Large intestine (tissue), 3 donors: ENCODE results near the gene CATSPERD. TPM values are rescaled to one million over a fixed set of nuclear protein-coding genes. Genes with fewer than 3 reads are reported as not detected.
A peak's percentile ranks its signal among the peaks of the same experiment; 100 is the strongest.

ENCODE experiments used
- DNase-seq, 2 donors: peaks; one replicate each; pipeline versions ENCODE4 v3.0.0 to v3.0.0-alpha.2; 2013
- H3K27ac ChIP-seq: one replicate; pipeline ENCODE4 v1.5.1; 2013; ENCODE audit warnings: low read length
- H3K27me3 ChIP-seq: 2 replicates; pipeline ENCODE4 v1.6.1; 2013; ENCODE audit warnings: low read length; ENCODE audit not compliant: control insufficient read depth, insufficient read depth
- H3K36me3 ChIP-seq: 2 replicates; pipeline ENCODE4 v1.6.1; 2013; ENCODE audit warnings: low read length; ENCODE audit not compliant: control insufficient read depth, insufficient read depth
- H3K4me1 ChIP-seq: one replicate; pipeline ENCODE4 v1.6.1; 2013; ENCODE audit warnings: low read length; ENCODE audit not compliant: control insufficient read depth, insufficient read depth
- H3K4me3 ChIP-seq: one replicate; pipeline ENCODE4 v1.5.1; 2013; ENCODE audit warnings: low read length
- H3K9me3 ChIP-seq: one replicate; pipeline ENCODE4 v1.6.1; 2013; ENCODE audit warnings: mild to moderate bottlenecking, low read depth, low read length, moderate library complexity; ENCODE audit not compliant: control insufficient read depth
- WGBS: methylation state at CpG from one replicate; pipeline ENCODE4 v1.1.5; 2013; ENCODE audit warnings: low lambda C conversion rate; ENCODE audit not compliant: insufficient coverage; 5-methylcytosine and 5-hydroxymethylcytosine counted together
- polyA plus RNA-seq: library from polyadenylated mRNA; unstranded; fragments of 120-200 nt; gene quantifications from one replicate; pipeline ENCODE4 v1.2.1, GENCODE V29; 2013

Gene CATSPERD
- polyA plus RNA-seq, 1 donor: not detected

DNA sequence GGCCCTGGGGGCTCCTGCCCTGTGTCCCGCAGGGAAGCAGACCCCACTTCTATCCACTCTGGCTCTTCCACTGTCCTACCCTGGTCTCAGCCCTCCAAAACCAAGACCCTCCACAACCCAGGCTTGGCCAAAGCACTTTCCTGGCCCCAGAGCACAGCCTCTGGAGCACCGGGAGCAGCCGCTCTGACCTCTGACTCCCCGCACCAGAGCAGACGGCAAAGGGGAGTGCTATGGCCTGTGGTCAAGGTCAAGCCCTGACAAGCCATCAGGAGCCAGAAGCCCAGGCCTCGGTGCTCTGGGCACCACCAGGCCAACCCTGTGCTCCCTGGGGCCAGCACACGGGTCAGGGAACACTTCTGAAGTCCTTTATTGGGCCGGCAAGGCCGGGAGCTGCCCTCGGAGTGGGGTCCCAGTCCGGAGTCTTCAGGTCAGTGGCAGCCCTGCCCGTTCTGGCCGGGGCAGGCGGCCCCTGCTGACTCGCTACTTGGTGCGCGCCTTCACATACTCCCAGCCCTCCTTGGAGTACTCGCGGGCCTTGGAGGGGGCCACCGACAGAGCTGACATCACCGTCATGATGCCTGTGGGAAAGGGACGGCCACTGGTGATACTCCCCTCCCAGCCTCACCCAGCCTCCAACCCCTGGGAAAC is 42.2 kb upstream of the CATSPERD start:
- no peaks in the 10 kb centered on the region for H3K9me3 ChIP-seq
- WGBS: no CpG with 5 or more reads among the region's 22 CpGs
- peaks cover 9% of the 10 kb centered on the region for H3K4me1 ChIP-seq
- H3K27me3 ChIP-seq: no peaks in the 10 kb centered on the region
- H3K36me3 ChIP-seq: peaks cover 5% of the 10 kb centered on the region
- no peak for DNase-seq
- H3K4me3 ChIP-seq: no peak overlapping the region
- no peak overlapping the region for H3K27ac ChIP-seq

DNA sequence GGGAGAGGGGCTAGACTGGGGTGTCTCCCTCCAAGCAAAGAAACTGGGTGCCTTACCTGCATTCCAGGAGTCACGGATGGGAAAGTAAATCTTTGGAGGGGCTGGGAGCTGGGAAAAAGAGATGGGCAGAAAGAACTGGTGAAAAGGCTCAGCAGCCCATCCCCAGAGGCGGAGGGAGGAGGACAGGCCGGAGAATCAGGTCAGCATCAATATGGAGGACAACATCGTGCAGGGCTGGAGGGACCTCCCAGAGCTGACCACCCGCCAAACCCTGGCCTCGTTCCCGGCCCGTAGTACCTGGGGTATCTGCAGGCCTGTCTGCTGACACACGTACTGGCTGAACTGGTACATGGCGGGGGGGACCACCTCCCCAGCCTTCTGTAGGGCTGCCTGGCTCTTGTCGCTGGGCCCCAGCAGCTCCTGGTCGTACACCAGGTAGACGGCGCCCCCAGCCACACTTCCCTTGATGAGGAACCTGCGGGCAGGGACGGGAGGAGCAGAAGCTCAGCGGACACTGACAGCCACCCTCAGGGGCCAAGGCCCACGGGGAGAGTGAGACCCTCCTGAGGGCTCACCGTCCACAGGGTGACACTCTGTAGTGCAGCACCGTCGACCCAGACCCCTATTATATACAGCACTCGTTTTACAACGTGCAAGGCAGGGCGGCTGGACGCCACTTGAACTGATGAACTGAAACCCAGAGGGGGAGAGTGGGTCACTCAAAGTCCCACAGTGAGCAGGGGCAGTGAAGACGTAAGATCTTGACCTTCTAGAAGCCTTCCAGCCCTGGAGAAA is 41.0 kb upstream of the CATSPERD start:
- WGBS: no CpG with 5 or more reads among the region's 26 CpGs
- peaks cover 9% of the 10 kb centered on the region for H3K4me1 ChIP-seq
- peaks cover 5% of the 10 kb centered on the region for H3K36me3 ChIP-seq
- H3K27me3 ChIP-seq: no peaks in the 10 kb centered on the region
- H3K4me3 ChIP-seq: peak overlapping the region; percentile 96
- H3K9me3 ChIP-seq: no peaks in the 10 kb centered on the region
- DNase-seq: peak in 1 of 2 donors; percentile 18
- peak overlapping the region; percentile 84 for H3K27ac ChIP-seq

DNA sequence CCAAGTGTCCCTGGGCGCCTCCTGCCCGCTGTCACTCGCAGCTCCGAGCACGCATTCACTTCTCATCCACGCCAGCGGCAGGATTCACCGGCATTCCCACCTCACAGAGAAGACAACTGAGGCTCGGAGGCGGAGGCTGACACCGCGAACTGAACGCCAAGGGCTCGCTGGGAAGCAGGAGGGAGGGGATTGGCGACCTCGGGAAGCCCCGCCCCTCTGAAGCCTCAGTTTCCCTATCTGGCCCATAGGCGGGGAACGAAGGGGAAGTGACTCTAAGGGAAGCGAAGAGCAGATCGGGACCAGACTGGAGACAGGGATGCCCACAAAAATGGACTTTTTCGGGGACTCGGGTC is 40.4 kb upstream of the CATSPERD start:
- H3K4me3 ChIP-seq: peak overlapping the region; percentile 96
- peak overlapping the region; percentile 84 for H3K27ac ChIP-seq
- H3K36me3 ChIP-seq: peaks cover 5% of the 10 kb centered on the region
- DNase-seq: no peak
- H3K9me3 ChIP-seq: no peaks in the 10 kb centered on the region
- peaks cover 9% of the 10 kb centered on the region for H3K4me1 ChIP-seq
- no CpG with 5 or more reads among the region's 23 CpGs for WGBS
- no peaks in the 10 kb centered on the region for H3K27me3 ChIP-seq

DNA sequence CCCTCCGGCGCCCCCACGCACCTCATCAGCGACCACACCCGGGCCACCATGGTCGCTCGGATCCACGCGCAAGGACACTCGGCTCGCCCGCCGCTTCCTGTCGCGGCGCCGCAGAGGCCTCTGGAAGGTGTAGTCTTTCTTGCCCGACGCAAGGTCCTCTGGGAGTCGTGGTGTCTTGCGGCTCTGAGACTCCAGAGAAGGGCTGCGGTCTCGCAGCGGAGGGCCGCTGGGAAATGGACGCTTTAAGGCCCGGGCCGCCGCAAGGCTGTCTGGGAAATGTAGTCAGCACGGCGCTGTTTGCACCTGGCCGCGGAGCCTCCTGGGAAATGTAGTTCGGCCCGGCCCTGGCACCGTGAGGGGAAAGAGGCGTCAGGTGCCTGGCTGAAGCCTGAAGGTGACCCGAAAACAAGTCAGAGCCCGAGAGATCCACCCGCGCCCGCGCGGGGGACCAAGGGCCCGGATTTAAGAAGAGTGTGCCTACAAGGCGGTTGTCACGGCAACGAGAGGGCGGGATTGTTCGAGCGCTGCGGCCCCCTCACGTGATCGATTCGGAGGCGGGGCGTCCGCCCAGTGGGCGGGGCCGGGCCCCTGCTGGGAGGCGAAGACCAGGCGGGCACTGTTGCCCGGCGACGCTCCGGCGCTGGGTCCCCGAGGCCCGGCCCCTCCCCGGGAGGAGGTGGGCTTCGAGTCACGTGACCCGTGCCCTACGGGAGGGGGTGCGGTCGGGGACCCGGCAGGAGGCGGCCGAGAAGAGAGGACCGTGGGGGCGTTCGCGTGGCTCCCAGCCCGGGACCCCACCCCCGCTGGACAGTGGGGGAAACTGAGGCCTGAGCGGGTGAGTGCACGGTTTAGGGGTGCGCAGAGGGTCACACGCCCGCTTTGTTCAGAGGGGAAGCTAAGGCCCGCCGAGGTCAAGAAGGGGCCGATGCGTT is 39.7 kb upstream of the CATSPERD start, which contains the start of the genes HSD11B1L and MICOS13:
HSD11B1L (plus strand) TSS at position 591 of the 932 bp plus-strand sequence. CDS start 3,806 bp downstream, outside the sequence.
MICOS13 (minus strand) TSS at position 80 of the 932 bp plus-strand sequence; CDS start at position 50, 30 bp downstream.
- Histone ChIP-seq H3K4me1 (peaks cover 9% of the 10 kb centered on the region), H3K27me3 (no peaks in the 10 kb centered on the region), H3K36me3 (peaks cover 5% of the 10 kb centered on the region), H3K27ac (peak within 1 kb of the TSS; percentile 84), H3K9me3 (no peaks in the 10 kb centered on the region), H3K4me3 (peak within 1 kb of the TSS; percentile 96)
- peak; percentile 99 for DNase-seq
- WGBS: no CpG with 5 or more reads among the region's 94 CpGs

DNA sequence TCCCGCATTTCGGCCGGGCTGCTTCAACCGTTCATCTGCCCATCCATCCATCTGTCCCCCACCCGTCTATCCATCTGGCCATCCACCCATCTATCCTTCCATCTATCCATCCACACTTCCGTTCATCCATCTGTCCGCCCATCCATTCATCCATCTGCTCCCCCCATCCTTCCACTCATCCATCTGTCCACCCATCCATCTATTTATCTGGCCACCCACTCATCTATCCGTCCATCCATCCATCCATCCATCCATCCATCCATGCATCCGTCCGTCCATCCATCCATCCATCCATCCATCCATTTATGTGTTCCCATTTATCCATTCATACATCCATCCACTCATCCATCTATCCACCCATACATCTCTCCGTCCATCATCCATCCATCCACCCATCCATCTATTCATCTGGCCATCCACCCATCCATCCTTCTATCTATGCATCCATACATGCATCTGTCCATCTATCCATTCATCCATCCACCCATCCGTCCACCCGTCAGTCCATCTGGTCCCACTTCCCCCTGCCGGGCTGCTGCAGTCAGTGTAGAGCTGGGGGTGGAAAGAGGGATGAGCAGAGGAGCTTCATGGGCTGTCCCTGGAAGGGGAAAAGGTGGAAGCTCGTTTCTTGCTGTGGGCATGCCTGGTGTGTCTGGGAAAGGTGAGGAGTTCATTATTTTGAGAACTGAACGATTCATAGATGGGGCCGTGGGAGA is 38.9 kb upstream of the CATSPERD start:
- DNase-seq: no peak
- no peaks in the 10 kb centered on the region for H3K27me3 ChIP-seq
- H3K36me3 ChIP-seq: peaks cover 5% of the 10 kb centered on the region
- 77% methylated on average over 6 of the region's 17 CpGs for WGBS
- peak overlapping the region; percentile 96 for H3K4me3 ChIP-seq
- peaks cover 14% of the 10 kb centered on the region for H3K4me1 ChIP-seq
- no peaks in the 10 kb centered on the region for H3K9me3 ChIP-seq
- H3K27ac ChIP-seq: no peak overlapping the region

DNA sequence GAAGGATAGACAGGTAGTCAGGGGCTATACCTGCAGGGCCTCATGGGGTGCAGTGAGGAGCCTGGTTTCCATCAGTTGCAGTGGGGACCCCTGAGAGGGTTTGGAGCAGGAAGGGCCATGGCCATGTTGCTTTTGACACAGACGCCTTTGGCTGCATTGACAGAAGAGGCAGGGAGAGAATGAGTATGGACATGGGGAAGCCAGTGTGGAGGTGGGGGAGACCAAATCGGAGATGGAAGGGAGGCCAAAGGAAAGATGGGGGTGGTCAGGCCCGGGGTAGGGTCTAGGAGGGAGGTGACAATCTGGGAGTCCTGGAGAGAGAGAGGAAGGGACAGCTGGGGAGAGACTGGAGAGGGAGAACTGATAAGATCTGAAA is 38.3 kb upstream of the CATSPERD start:
- Histone ChIP-seq H3K4me3 (no peak overlapping the region), H3K9me3 (peaks cover under 1% of the 10 kb centered on the region), H3K27ac (no peak overlapping the region), H3K36me3 (peaks cover 5% of the 10 kb centered on the region), H3K4me1 (peaks cover 14% of the 10 kb centered on the region), H3K27me3 (no peaks in the 10 kb centered on the region)
- no peak for DNase-seq
- 100% methylated on average over 2 of the region's 3 CpGs for WGBS

DNA sequence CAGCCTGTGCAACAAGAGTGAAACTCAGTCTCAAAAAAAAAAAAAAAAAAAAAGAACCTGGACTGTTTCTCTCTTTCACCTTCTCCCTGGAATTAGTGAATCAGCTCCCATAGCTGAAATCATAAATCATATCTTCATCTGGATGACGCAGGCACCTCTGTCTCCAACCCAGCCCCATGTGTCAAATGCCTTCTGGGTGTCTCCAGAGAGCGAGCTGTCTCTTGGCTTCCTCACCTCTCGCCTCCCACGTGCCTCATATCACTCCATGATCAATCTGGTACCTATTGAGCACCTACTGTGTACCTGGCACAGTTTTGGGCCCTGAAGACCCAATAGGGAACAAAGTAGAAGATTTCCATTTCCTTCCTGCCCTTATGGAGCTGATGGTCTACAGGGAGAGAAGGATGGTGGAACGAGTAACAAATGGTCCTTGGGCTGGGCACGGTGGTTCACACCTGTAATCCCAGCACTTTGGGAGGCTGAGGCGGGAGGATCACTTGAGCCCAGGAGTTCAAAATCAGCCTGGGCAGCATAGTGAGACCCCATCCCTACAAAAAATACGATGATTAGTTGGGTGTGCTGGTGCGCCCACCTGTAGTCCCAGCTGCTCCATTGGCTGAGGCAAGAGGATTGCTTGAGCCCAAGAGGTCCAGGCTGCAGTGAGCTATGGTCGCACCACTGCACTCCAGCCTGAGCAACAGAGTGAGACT is 37.1 kb upstream of the CATSPERD start:
- Histone ChIP-seq H3K4me1 (peaks cover 17% of the 10 kb centered on the region), H3K4me3 (no peak overlapping the region), H3K36me3 (peaks cover 1% of the 10 kb centered on the region), H3K27me3 (no peaks in the 10 kb centered on the region), H3K27ac (no peak overlapping the region), H3K9me3 (peaks cover 9% of the 10 kb centered on the region)
- no peak for DNase-seq
- 100% methylated on average over 1 of the region's 10 CpGs for WGBS

DNA sequence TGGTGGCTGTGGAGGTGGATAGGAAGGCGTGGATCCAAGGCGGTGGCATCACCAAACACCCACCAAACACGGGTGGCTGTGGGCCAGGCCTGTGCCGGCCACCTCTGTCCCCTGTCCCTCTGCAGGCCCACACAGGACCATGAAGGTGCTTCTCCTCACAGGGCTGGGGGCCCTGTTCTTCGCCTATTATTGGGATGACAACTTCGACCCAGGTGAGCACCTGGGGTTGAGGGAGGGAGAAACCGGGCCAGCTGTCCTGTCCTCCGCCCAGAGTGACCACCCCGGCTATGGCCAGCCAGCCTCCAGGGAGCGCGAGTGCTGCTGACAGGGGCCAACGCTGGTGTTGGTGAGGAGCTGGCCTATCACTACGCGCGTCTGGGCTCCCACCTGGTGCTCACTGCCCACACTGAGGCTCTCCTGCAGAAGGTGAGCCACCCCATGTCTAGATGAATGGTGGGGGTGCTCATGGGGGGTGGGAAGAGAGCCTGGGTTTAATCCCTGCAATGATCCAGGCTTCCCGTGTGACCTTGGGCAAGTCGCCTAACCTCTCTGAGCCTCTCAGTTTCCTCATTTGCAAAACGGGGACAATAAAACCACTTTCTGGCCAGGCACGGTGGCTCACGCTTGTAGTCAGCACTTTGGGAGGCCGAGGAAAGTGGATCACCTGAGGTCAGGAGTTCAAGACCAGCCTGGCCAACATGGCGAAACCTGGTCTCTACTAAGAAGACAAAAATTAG is 35.6 kb upstream of the CATSPERD start:
- no peaks in the 10 kb centered on the region for H3K27me3 ChIP-seq
- H3K9me3 ChIP-seq: peaks cover 9% of the 10 kb centered on the region
- DNase-seq: no peak
- WGBS: no CpG with 5 or more reads among the region's 22 CpGs
- H3K27ac ChIP-seq: no peak overlapping the region
- H3K4me1 ChIP-seq: peaks cover 11% of the 10 kb centered on the region
- H3K36me3 ChIP-seq: no peaks in the 10 kb centered on the region
- H3K4me3 ChIP-seq: no peak overlapping the region

DNA sequence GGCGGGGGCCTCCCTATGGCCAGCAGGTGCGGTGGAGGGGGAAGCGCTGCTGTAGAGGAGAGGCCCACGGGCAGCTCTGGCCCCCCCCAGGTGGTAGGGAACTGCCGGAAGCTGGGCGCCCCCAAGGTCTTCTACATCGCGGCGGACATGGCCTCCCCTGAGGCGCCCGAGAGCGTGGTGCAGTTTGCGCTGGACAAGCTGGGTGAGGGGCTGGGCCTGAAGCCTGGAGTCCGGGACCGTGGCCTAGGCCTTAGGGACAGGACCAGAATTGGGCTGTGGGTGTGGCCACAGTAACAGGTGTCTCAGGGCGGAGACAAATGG is 34.2 kb upstream of the CATSPERD start:
- Histone ChIP-seq H3K4me3 (peak overlapping the region; percentile 35), H3K9me3 (peaks cover 9% of the 10 kb centered on the region), H3K4me1 (peaks cover 8% of the 10 kb centered on the region), H3K36me3 (no peaks in the 10 kb centered on the region), H3K27me3 (no peaks in the 10 kb centered on the region), H3K27ac (peak overlapping the region; percentile 77)
- DNase-seq: no peak
- no CpG with 5 or more reads among the region's 16 CpGs for WGBS
